Coronary artery (tissue), 2 donors: ENCODE results near the gene FGA.

Experiments used
- DNase-seq: peaks from one replicate; pipeline ENCODE4 v3.0.0-alpha.2; 2017; ENCODE audit warnings: low spot score
- H3K27ac ChIP-seq, 2 donors: fragments of 200-600 bp; sonication (generic); one replicate each; pipeline ENCODE4 v1.5.1; 2016 to 2019
- H3K4me3 ChIP-seq: fragments of 200-600 bp; sonication (generic); 2 replicates; pipeline ENCODE4 v1.5.1; 2016; ENCODE audit warnings: mild to moderate bottlenecking, moderate library complexity
- CTCF ChIP-seq: fragments of 200-600 bp; sonication (generic); IDR thresholded peaks from one replicate; pipeline ENCODE4 v1.5.1; 2019; ENCODE audit warnings: antibody characterized with exemption

FGA gene

GRCh38 chr4:154559494-154560418 is 30.8 kb downstream of the FGA start:
- no peak for DNase-seq
- H3K4me3 ChIP-seq = no peak overlapping the region
- no peak overlapping the region for H3K27ac ChIP-seq
- TF ChIP-seq CTCF = no peak

- H3K4me3 ChIP-seq = no peak overlapping the region
- DNase-seq = no peak
- no peak for TF ChIP-seq CTCF
- H3K27ac ChIP-seq = no peak overlapping the region
These were observed 31.4 kb downstream of the FGA start for GRCh38 chr4:154559141-154559493.

- H3K4me3 ChIP-seq = no peak overlapping the region
- peak; percentile 79 for DNase-seq
- TF ChIP-seq CTCF = no peak
- H3K27ac ChIP-seq = no peak overlapping the region
These were observed 38.5 kb downstream of the FGA start for GRCh38 chr4:154551872-154552686.

GRCh38 chr4:154549894-154550790 is 40.4 kb downstream of the FGA start, which contains the start of gene PLRG1:
Gene PLRG1, minus strand, starts transcription at chr4:154550400. Its CDS starts 92 bp downstream, at chr4:154550308.
- Histone ChIP-seq H3K4me3 (peak within 1 kb of the TSS; percentile 78), H3K27ac (peak within 1 kb of the TSS; percentile 75 to 92)
- peak; percentile 97 for DNase-seq
- no peak for TF ChIP-seq CTCF

- no peak overlapping the region for H3K4me3 ChIP-seq
- no peak for TF ChIP-seq CTCF
These were observed 44.9 kb downstream of the FGA start for GRCh38 chr4:154545689-154546088.

GRCh38 chr4:154542271-154542879 is 48.2 kb downstream of the FGA start:
- DNase-seq = no peak
- TF ChIP-seq CTCF = no peak
- Histone ChIP-seq H3K27ac (no peak overlapping the region), H3K4me3 (no peak overlapping the region)

More at GRCh38 chr4:154545689-154546088, 44.9 kb downstream of the FGA start:
- no peak for DNase-seq
- H3K27ac ChIP-seq = no peak overlapping the region
